Natural killer cell (primary cell): ENCODE measurements around the gene IRF1. TPM values are rescaled to one million over a fixed set of nuclear protein-coding genes. Genes with fewer than 3 reads are reported as not detected.

ENCODE experiments used
- ATAC-seq, 3 donors: fragments of 150-1000 bp in 2 of 3; fragments of 200-7000 bp in 1 of 3; cut with Tn5 transposase; 1 replicate in 1 of 3; 2 replicates in 2 of 3; pipeline ENCODE4 v1.10.0; 2021; ENCODE audit warnings: mild to moderate bottlenecking in 2 of 3, moderate library complexity in 2 of 3
- DNase-seq, 2 donors: peaks; one replicate each; pipeline versions ENCODE4 v3.0.0 to v3.0.0-alpha.2; 2013 to 2021; ENCODE audit warnings: mixed read lengths in 1 of 2
- H3K27ac ChIP-seq: one replicate; pipeline ENCODE4 v1.5.1; 2013; ENCODE audit warnings: mild to moderate bottlenecking, low read length
- H3K27me3 ChIP-seq: one replicate; pipeline ENCODE4 v1.6.1; 2013; ENCODE audit warnings: low read length; ENCODE audit not compliant: control insufficient read depth, insufficient read depth
- H3K36me3 ChIP-seq: one replicate; pipeline ENCODE4 v1.6.1; 2013; ENCODE audit warnings: low read length; ENCODE audit not compliant: control insufficient read depth, insufficient read depth
- H3K4me1 ChIP-seq: one replicate; pipeline ENCODE4 v1.6.1; 2013; ENCODE audit warnings: low read length; ENCODE audit not compliant: control insufficient read depth, insufficient read depth
- H3K4me3 ChIP-seq: one replicate; pipeline ENCODE4 v1.5.1; 2013; ENCODE audit warnings: low read length
- H3K9me3 ChIP-seq: one replicate; pipeline ENCODE4 v1.6.1; 2013; ENCODE audit warnings: low read length; ENCODE audit not compliant: control insufficient read depth, insufficient read depth
- H3K27ac Mint-ChIP-seq, 2 donors: one replicate each; pipeline ENCODE4 v1.8.0; 2022; ENCODE audit warnings: mild to moderate bottlenecking in 2 of 2, mixed read lengths in 2 of 2, moderate library complexity in 1 of 2
- H3K27me3 Mint-ChIP-seq, 2 donors: one replicate each; pipeline ENCODE4 v1.8.0; 2022; ENCODE audit warnings: low read depth in 2 of 2, mixed read lengths in 2 of 2
- H3K36me3 Mint-ChIP-seq: one replicate; pipeline ENCODE4 v1.8.0; 2022; ENCODE audit warnings: mixed read lengths
- H3K4me1 Mint-ChIP-seq, 2 donors: one replicate each; pipeline ENCODE4 v1.8.0; 2022; ENCODE audit warnings: mixed read lengths in 2 of 2
- H3K4me3 Mint-ChIP-seq: one replicate; pipeline ENCODE4 v1.8.0; 2022; ENCODE audit warnings: mild to moderate bottlenecking, moderate library complexity, mixed read lengths
- H3K9me3 Mint-ChIP-seq, 2 donors: one replicate each; pipeline ENCODE4 v1.8.0; 2022; ENCODE audit warnings: mixed read lengths in 2 of 2
- WGBS: methylation state at CpG from one replicate; pipeline ENCODE4 v1.1.7; 2013; ENCODE audit warnings: missing lambda C conversion rate; ENCODE audit not compliant: insufficient coverage; 5-methylcytosine and 5-hydroxymethylcytosine counted together
- intact Hi-C: fragments of 100-400 bp; cut with micrococcal nuclease; formaldehyde crosslinking; loops from one replicate; pipeline ENCODE4 v1.14.2; 2022
- total RNA-seq, 4 donors: library from RNA; stranded (reverse); fragments of 120-200 nt in 1 of 4; gene quantifications; one replicate each; pipeline versions ENCODE4 v1.2.3 to v1.2.4, GENCODE V29; 2013 to 2022
- TF ChIP-seq, protein P1 (sequence below): fragments of 200-600 bp; IDR thresholded peaks from one replicate; pipeline ENCODE4 v1.8.0; 2022; ENCODE audit warnings: antibody characterized with exemption

Gene IRF1
- total RNA-seq, 3 donors from 2014 or later (not counting 1 experiment from before 2014, with no cell fraction given), result 1,190 to 1,513 (median 1,282) TPM

DNA sequence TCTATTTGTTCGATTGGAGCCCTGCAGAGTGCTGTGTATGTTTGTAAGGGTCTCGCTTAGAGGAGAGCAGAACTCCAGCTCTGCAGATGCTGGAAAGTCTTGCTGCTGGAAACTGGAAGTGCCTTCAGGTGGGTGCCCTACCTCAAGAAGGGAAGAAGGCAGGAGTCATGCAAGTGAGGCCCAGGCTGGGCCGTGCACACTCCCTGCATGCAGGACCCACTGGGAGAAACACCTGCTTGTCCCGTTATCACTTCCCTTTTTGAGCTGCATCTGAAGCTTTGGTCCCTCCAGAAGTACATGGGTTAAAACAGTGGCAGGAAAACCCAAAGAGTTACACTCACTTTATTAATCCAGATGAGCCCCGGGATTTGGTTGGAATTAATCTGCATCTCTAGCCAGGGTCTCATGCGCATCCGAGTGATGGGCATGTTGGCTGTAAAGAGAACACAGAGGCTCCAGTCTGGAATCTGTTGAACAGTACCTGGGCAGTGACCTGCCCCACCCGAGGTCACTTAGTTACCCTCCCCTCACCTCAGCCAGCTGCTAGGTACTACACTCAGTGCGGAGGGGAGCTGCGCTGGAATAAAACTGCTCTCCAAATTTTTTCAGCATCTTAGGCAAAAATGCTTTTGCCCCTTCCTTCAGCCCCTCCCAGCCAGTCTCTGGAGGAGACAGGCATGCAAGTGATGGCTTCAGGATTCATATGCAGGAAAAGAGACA, 1.4 kb downstream of the IRF1 start:
- peaks cover 72% of the 10 kb centered on the region for H3K4me1 ChIP-seq
- no peak for ATAC-seq
- H3K36me3 Mint-ChIP-seq, result peaks cover 22% of the 10 kb centered on the region
- H3K4me3 ChIP-seq, result peak overlapping the region; percentile 97
- H3K27me3 Mint-ChIP-seq, result no peaks in the 10 kb centered on the region
- peak overlapping the region; percentile 98 for H3K27ac ChIP-seq
- peak overlapping the region; percentile 96 for H3K4me3 Mint-ChIP-seq
- H3K27me3 ChIP-seq, result no peaks in the 10 kb centered on the region
- TF ChIP-seq, protein P1, sequence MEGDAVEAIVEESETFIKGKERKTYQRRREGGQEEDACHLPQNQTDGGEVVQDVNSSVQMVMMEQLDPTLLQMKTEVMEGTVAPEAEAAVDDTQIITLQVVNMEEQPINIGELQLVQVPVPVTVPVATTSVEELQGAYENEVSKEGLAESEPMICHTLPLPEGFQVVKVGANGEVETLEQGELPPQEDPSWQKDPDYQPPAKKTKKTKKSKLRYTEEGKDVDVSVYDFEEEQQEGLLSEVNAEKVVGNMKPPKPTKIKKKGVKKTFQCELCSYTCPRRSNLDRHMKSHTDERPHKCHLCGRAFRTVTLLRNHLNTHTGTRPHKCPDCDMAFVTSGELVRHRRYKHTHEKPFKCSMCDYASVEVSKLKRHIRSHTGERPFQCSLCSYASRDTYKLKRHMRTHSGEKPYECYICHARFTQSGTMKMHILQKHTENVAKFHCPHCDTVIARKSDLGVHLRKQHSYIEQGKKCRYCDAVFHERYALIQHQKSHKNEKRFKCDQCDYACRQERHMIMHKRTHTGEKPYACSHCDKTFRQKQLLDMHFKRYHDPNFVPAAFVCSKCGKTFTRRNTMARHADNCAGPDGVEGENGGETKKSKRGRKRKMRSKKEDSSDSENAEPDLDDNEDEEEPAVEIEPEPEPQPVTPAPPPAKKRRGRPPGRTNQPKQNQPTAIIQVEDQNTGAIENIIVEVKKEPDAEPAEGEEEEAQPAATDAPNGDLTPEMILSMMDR, result no peak
- H3K27ac Mint-ChIP-seq, result peak overlapping the region; percentile 97 to 100
- intact Hi-C loops, result loop anchor here (1.0 to 2.0 kb wide), 2 partner anchors 8 to 16 kb away; no protein-coding TSS in a partner anchor
- no peaks in the 10 kb centered on the region for H3K9me3 ChIP-seq
- H3K36me3 ChIP-seq, result peaks cover 55% of the 10 kb centered on the region
- peak; percentile 19 to 42 for DNase-seq
- H3K9me3 Mint-ChIP-seq, result no peaks in the 10 kb centered on the region
- WGBS, result under 1% methylated on average over 10 of the region's 10 CpGs
- peaks cover 74 to 83% of the 10 kb centered on the region in 2 donors for H3K4me1 Mint-ChIP-seq

GRCh38 chr5:132488590-132488989, 2.0 kb downstream of the IRF1 start:
- TF ChIP-seq, protein P1, result no peak
- ATAC-seq (no peak), DNase-seq (no peak)
- peak overlapping the region; percentile 96 for H3K4me3 Mint-ChIP-seq
- H3K4me1 Mint-ChIP-seq, result peaks cover 74 to 83% of the 10 kb centered on the region in 2 donors
- no peaks in the 10 kb centered on the region for H3K27me3 ChIP-seq
- peak overlapping the region; percentile 97 to 100 for H3K27ac Mint-ChIP-seq
- H3K9me3 Mint-ChIP-seq, result no peaks in the 10 kb centered on the region
- H3K27ac ChIP-seq, result peak overlapping the region; percentile 98
- H3K27me3 Mint-ChIP-seq, result no peaks in the 10 kb centered on the region
- peaks cover 62% of the 10 kb centered on the region for H3K36me3 ChIP-seq
- no peaks in the 10 kb centered on the region for H3K9me3 ChIP-seq
- 30% methylated on average over 2 of the region's 2 CpGs for WGBS
- H3K36me3 Mint-ChIP-seq, result peaks cover 22% of the 10 kb centered on the region
- peaks cover 72% of the 10 kb centered on the region for H3K4me1 ChIP-seq
- H3K4me3 ChIP-seq, result peak overlapping the region; percentile 97
- intact Hi-C loops, result loop anchor here (2.0 kb wide), 1 partner anchor 16 kb away; no protein-coding TSS in a partner anchor

DNA sequence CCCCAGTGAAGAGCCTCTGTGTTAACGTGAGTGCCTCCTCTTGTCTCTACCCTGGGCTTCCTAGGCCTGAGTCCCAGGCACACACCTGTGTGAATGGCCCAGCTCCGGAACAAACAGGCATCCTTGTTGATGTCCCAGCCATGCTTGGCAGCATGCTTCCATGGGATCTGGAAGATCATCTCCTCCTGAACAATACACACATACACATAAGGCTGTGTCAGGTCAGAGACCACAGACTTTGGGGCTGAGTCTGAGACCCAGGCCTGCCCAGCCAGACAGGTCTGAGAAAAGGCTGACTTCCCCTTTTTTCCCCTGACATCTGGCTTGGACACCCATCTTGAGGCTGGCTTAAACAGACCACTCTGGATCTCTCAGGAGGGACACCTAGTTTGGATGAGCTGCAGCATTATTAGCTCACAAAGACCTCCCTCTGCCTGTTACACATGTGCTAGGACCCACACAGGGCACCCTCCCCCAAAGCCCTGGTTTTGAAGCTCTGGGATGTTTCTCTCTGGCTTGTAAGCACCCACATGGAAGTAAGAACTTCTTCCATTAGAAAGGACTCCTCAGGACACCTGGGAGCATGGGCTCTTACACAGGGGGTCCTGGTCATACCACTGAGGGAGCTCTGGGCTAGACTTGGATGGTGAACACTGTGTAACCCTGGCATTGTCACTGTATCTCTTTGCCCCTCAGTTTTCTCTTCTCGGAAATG, 2.6 kb downstream of the IRF1 start:
- H3K9me3 ChIP-seq, result no peaks in the 10 kb centered on the region
- Mint-ChIP-seq H3K36me3 (peaks cover 22% of the 10 kb centered on the region), H3K27me3 (no peaks in the 10 kb centered on the region), H3K4me1 (peaks cover 69 to 81% of the 10 kb centered on the region in 2 donors), H3K27ac (peak overlapping the region; percentile 97 to 100), H3K4me3 (peak overlapping the region; percentile 96), H3K9me3 (no peaks in the 10 kb centered on the region)
- 7% methylated on average over 3 of the region's 3 CpGs for WGBS
- ATAC-seq (no peak), DNase-seq (peak; percentile 22 to 39)
- TF ChIP-seq, protein P1, result no peak
- H3K27ac ChIP-seq, result peak overlapping the region; percentile 98
- no peaks in the 10 kb centered on the region for H3K27me3 ChIP-seq
- intact Hi-C loops, result loop anchor here (2.0 kb wide), 1 partner anchor 15 kb away; no protein-coding TSS in a partner anchor
- H3K4me3 ChIP-seq, result peak overlapping the region; percentile 97
- peaks cover 67% of the 10 kb centered on the region for H3K36me3 ChIP-seq
- peaks cover 75% of the 10 kb centered on the region for H3K4me1 ChIP-seq
